Mononuclear cell (primary cell): ENCODE measurements around the gene TMEM82. TPM values are rescaled to one million over a fixed set of nuclear protein-coding genes. Genes with fewer than 3 reads are reported as not detected.

Experiments
- H3K27me3 ChIP-seq: 2 replicates; pipeline ENCODE4 v1.6.0; 2011; ENCODE audit warnings: low read length, control low read depth; ENCODE audit not compliant: insufficient read depth
- H3K4me1 ChIP-seq: 2 replicates; pipeline ENCODE4 v1.5.1; 2011; ENCODE audit warnings: mild to moderate bottlenecking, low read length, control low read depth; ENCODE audit not compliant: insufficient read depth
- H3K4me3 ChIP-seq: 2 replicates; pipeline ENCODE4 v1.5.1; 2011; ENCODE audit warnings: mild to moderate bottlenecking, low read length, moderate library complexity
- H3K9me3 ChIP-seq: 2 replicates; pipeline ENCODE4 v1.5.1; 2011; ENCODE audit warnings: low read depth, mild to moderate bottlenecking, control low read depth, low read length
- total RNA-seq: library from RNA; depleted of rRNA; stranded (reverse); fragments of >200 nt; gene quantifications from one replicate; pipeline ENCODE4 v1.2.3, GENCODE V29; 2012

Gene TMEM82
- total RNA-seq, 1 donor = not detected

GRCh38 chr1:15755021-15755645, 12.8 kb downstream of the TMEM82 start:
- Histone ChIP-seq H3K4me3 (no peak overlapping the region), H3K9me3 (no peaks in the 10 kb centered on the region), H3K4me1 (peaks cover 10% of the 10 kb centered on the region), H3K27me3 (peaks cover 28% of the 10 kb centered on the region)

GRCh38 chr1:15755646-15756040, 13.3 kb downstream of the TMEM82 start:
- no peaks in the 10 kb centered on the region for H3K9me3 ChIP-seq
- H3K27me3 ChIP-seq = peaks cover 32% of the 10 kb centered on the region
- peaks cover 10% of the 10 kb centered on the region for H3K4me1 ChIP-seq
- no peak overlapping the region for H3K4me3 ChIP-seq

DNA sequence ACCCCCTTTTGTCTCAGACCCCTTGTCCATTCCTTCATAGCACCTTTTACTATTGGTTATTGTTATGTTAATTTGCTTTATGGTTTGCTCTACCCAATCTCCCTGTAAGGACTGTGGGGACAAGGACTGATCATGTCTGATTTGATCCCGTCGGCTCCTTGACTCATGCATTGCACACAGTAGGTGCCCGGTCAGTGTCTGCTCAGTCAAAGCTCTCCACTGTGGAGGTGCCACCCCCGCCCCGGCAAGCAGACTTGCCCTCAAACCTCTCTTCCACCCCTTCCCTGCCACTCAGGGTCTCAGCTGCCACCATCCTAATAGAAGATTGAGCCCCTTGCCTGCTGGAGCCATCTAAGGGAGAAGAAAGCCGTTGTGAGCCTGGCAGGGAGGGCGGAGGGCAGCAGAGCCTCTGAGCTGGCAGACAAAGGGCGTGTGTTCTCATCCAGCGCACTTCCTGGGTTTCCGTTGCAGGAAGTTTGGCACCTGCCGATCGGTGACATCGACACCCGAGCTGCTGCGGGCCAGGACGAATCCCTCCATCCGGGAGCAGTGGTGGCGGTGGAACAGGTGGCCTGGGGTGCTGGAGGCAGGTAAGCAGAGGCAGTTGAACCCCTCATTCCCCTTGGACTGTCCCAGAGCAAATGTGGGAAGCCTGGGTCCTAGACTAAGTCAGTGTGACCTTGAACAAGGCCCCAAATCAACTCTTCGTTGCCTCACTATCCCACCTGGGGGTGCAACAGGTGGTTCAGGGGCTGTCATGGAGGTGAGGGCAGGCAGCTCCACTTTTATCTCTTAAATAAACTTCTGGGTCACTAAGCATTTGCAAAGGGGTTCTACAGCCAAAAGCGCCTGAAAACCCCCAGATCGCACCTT, 14.1 kb downstream of the TMEM82 start:
- H3K4me3 ChIP-seq = no peak overlapping the region
- peaks cover 39% of the 10 kb centered on the region for H3K27me3 ChIP-seq
- no peaks in the 10 kb centered on the region for H3K9me3 ChIP-seq
- H3K4me1 ChIP-seq = peaks cover 10% of the 10 kb centered on the region

- H3K9me3 ChIP-seq = no peaks in the 10 kb centered on the region
- peaks cover 10% of the 10 kb centered on the region for H3K4me1 ChIP-seq
- H3K4me3 ChIP-seq = no peak overlapping the region
- H3K27me3 ChIP-seq = peaks cover 42% of the 10 kb centered on the region
These were observed 14.8 kb downstream of the TMEM82 start for GRCh38 chr1:15757016-15757543.

DNA sequence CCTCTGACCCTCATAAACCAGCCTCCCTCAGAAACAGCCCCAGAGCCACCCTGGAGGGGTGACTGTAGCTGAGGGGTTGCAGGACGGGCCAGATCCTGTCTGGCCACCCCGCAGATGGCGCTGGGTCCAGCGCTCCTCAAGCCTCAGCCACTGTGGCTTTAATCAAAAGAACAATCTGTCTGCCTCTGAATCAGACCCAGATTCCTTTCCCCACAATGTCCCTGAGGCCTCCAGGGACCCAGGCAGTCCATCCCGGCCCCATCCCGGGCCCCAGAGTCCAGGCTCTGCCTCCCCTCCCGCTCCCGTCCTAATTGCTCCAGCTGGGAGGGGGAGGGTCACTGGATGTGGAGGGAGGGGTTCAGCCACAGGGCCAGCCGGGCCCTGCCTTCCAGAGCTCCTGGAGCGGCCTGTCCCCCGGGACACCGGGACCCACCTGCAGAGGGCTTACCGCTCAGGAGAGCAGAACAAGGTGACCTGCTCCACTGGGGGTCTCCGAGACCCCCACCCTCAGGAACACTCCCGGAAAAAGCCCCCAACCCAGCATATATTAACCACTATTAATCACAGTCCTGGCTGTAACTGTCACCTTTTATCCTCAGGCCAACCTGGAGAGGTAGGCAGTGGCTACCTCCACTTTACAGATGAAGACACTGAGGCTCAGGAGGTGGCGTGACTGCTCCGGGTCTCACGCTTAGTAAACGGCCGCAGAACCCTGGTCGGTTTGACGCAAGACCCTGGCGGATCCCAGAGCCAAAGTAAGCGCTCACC, 15.5 kb downstream of the TMEM82 start:
- peaks cover 42% of the 10 kb centered on the region for H3K27me3 ChIP-seq
- no peak overlapping the region for H3K4me3 ChIP-seq
- H3K9me3 ChIP-seq = no peaks in the 10 kb centered on the region
- peaks cover 10% of the 10 kb centered on the region for H3K4me1 ChIP-seq

- Histone ChIP-seq H3K4me1 (peaks cover 10% of the 10 kb centered on the region), H3K27me3 (peaks cover 42% of the 10 kb centered on the region), H3K9me3 (no peaks in the 10 kb centered on the region), H3K4me3 (no peak within 1 kb of the TSS)
These were observed 16.1 kb downstream of the TMEM82 start, which contains the start of gene FBLIM1 for GRCh38 chr1:15758343-15758931. Gene FBLIM1 (plus strand): TSS chr1:15758795. CDS start chr1:15764984, 6,189 bp downstream.

- no peaks in the 10 kb centered on the region for H3K9me3 ChIP-seq
- H3K4me1 ChIP-seq = peaks cover 10% of the 10 kb centered on the region
- no peak overlapping the region for H3K4me3 ChIP-seq
- peaks cover 42% of the 10 kb centered on the region for H3K27me3 ChIP-seq
These were observed 16.8 kb downstream of the TMEM82 start for GRCh38 chr1:15758953-15759661.

- Histone ChIP-seq H3K4me3 (no peak overlapping the region), H3K27me3 (peaks cover 42% of the 10 kb centered on the region), H3K4me1 (peaks cover 10% of the 10 kb centered on the region), H3K9me3 (no peaks in the 10 kb centered on the region)
These were observed 18.4 kb downstream of the TMEM82 start for GRCh38 chr1:15760520-15761211.

- H3K27me3 ChIP-seq = peaks cover 38% of the 10 kb centered on the region
- H3K9me3 ChIP-seq = no peaks in the 10 kb centered on the region
- H3K4me3 ChIP-seq = no peak overlapping the region
- peaks cover 6% of the 10 kb centered on the region for H3K4me1 ChIP-seq
These were observed 19.2 kb downstream of the TMEM82 start for GRCh38 chr1:15761366-15762128.

DNA sequence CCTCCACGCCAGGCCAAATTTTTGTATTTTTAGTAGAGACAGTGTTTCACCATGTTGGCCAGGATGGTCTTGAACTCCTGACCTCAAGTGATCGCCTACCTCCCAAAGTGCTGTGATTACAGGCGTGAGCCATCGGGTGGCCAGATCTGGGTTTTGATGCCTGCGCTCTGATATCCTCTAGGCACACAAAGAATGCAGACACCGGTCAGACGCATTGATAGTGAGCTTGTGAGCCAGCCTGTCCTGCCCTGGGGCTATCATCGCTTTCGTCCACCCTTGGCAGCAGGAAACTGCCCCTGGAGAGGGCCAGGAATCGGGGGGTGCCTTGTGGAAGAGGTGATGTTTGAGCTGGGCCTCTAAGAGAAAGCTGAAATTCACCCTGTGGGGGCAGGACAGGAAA, 20.2 kb downstream of the TMEM82 start:
- no peak overlapping the region for H3K4me3 ChIP-seq
- H3K9me3 ChIP-seq = no peaks in the 10 kb centered on the region
- peaks cover 5% of the 10 kb centered on the region for H3K4me1 ChIP-seq
- H3K27me3 ChIP-seq = peaks cover 28% of the 10 kb centered on the region

GRCh38 chr1:15764269-15764764, 22.0 kb downstream of the TMEM82 start:
- Histone ChIP-seq H3K4me1 (no peaks in the 10 kb centered on the region), H3K27me3 (peaks cover 17% of the 10 kb centered on the region), H3K4me3 (no peak overlapping the region), H3K9me3 (no peaks in the 10 kb centered on the region)

DNA sequence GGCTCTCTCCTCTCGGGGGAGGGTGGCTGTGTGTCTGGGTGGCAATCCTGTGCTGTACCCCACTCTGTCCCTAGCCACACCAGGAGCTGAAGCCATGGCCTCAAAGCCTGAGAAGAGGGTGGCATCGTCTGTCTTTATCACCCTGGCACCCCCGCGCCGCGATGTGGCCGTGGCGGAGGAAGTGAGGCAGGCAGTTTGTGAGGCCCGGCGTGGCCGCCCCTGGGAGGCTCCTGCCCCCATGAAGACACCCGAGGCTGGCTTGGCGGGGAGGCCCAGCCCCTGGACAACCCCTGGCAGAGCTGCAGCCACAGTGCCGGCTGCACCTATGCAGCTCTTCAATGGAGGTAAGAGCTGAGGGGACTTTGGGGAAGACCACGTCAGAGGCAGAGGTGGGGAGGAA, 22.6 kb downstream of the TMEM82 start:
- no peak overlapping the region for H3K4me3 ChIP-seq
- H3K27me3 ChIP-seq = peaks cover 14% of the 10 kb centered on the region
- H3K4me1 ChIP-seq = no peaks in the 10 kb centered on the region
- no peaks in the 10 kb centered on the region for H3K9me3 ChIP-seq
